ENCODE data around the gene MICU1.

Gene MICU1

GRCh38 chr10:72637398-72637857 lies 11.5 kb upstream of the MICU1 start:
- no peak for TF ChIP-seq CEBPB (IDR thresholded peaks at IDR 0.05)
- no peak for TF ChIP-seq RAD21 (IDR thresholded peaks at IDR 0.05; ENCODE audit: low read depth)
- TF ChIP-seq YY1 (IDR thresholded peaks at IDR 0.05; ENCODE audit: low read depth): no peak
- TF ChIP-seq TCF12 (IDR thresholded peaks at IDR 0.05; ENCODE audit: low read depth): no peak
- TF ChIP-seq FOXM1 (IDR thresholded peaks at IDR 0.05; ENCODE audit: borderline replicate concordance, low read depth): no peak
- TF ChIP-seq CREB1 (IDR thresholded peaks at IDR 0.05; ENCODE audit: low read depth): no peak

DNA sequence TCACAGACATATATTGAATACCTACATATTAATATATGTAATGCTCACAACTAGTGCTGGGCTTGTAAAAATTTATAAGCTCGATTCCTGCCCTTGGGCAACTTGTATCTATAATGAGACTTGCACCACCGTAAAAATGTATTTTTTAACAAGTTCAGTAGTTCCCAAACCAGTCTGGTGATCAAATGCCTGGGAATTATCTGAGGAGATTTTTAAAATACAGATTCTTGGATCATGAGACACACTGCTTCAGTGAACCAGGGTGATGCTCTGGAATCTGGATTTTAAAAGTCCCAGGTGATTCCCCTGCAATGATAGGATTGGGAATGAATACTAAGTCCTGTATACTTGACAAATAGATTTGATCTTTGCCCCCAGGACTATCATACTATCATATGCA lies 4.3 kb upstream of the MICU1 start:
- TF ChIP-seq CEBPB (IDR thresholded peaks at IDR 0.05) (no peak), RAD21 (IDR thresholded peaks at IDR 0.05; ENCODE audit: low read depth) (no peak), ZBTB7A (IDR thresholded peaks at IDR 0.05; ENCODE audit: low read depth) (no peak), TAF1 (IDR thresholded peaks at IDR 0.05; ENCODE audit: low read depth) (no peak), EGR1 (IDR thresholded peaks at IDR 0.05) (no peak), CREB1 (IDR thresholded peaks at IDR 0.05; ENCODE audit: low read depth) (no peak), FOXM1 (IDR thresholded peaks at IDR 0.05; ENCODE audit: borderline replicate concordance, low read depth) (no peak), USF1 (IDR thresholded peaks at IDR 0.05) (no peak), TEAD4 (IDR thresholded peaks at IDR 0.05) (no peak), REST (IDR thresholded peaks at IDR 0.05; ENCODE audit: low read depth) (no peak), EP300 (IDR thresholded peaks at IDR 0.05; ENCODE audit: borderline replicate concordance) (no peak), TCF12 (IDR thresholded peaks at IDR 0.05; ENCODE audit: low read depth) (no peak), NFIC (IDR thresholded peaks at IDR 0.05) (no peak), YY1 (IDR thresholded peaks at IDR 0.05; ENCODE audit: low read depth) (no peak), MAX (IDR thresholded peaks at IDR 0.05) (no peak)

- TF ChIP-seq TAF1 (IDR thresholded peaks at IDR 0.05; ENCODE audit: low read depth) (no peak), TEAD4 (IDR thresholded peaks at IDR 0.05) (no peak), MAX (IDR thresholded peaks at IDR 0.05) (no peak), EP300 (IDR thresholded peaks at IDR 0.05; ENCODE audit: borderline replicate concordance) (no peak), FOXM1 (IDR thresholded peaks at IDR 0.05; ENCODE audit: borderline replicate concordance, low read depth) (no peak), CREB1 (IDR thresholded peaks at IDR 0.05; ENCODE audit: low read depth) (no peak), REST (IDR thresholded peaks at IDR 0.05; ENCODE audit: low read depth) (no peak), YY1 (IDR thresholded peaks at IDR 0.05; ENCODE audit: low read depth) (no peak), CEBPB (IDR thresholded peaks at IDR 0.05) (no peak), NFIC (IDR thresholded peaks at IDR 0.05) (no peak), ZBTB7A (IDR thresholded peaks at IDR 0.05; ENCODE audit: low read depth) (no peak), RAD21 (IDR thresholded peaks at IDR 0.05; ENCODE audit: low read depth) (no peak), TCF12 (IDR thresholded peaks at IDR 0.05; ENCODE audit: low read depth) (no peak), EGR1 (IDR thresholded peaks at IDR 0.05) (no peak), USF1 (IDR thresholded peaks at IDR 0.05) (no peak)
Measured at GRCh38 chr10:72626444-72626754, 520 bp upstream of the MICU1 start.

- TF ChIP-seq REST (IDR thresholded peaks at IDR 0.05; ENCODE audit: low read depth): no peak
- no peak for TF ChIP-seq RAD21 (IDR thresholded peaks at IDR 0.05; ENCODE audit: low read depth)
- TF ChIP-seq EGR1 (IDR thresholded peaks at IDR 0.05): no peak
- no peak for TF ChIP-seq YY1 (IDR thresholded peaks at IDR 0.05; ENCODE audit: low read depth)
- no peak for TF ChIP-seq MAX (IDR thresholded peaks at IDR 0.05)
- no peak for TF ChIP-seq TAF1 (IDR thresholded peaks at IDR 0.05; ENCODE audit: low read depth)
- TF ChIP-seq TCF12 (IDR thresholded peaks at IDR 0.05; ENCODE audit: low read depth): no peak
- TF ChIP-seq ZBTB7A (IDR thresholded peaks at IDR 0.05; ENCODE audit: low read depth): no peak
- TF ChIP-seq TEAD4 (IDR thresholded peaks at IDR 0.05): no peak
Measured at GRCh38 chr10:72625276-72625607, 637 bp downstream of the MICU1 start.

All from Ishikawa (cell line).